HepG2 (cell line): ENCODE data around the gene NEDD4L. TPM values are rescaled to one million over a fixed set of nuclear protein-coding genes. Genes with fewer than 3 reads are reported as not detected.

ENCODE experiments used
- ARNT ChIP-seq: fragments of 450-650 bp; IDR thresholded peaks from 2 replicates; pipeline ENCODE4 v1.6.1; 2017
- ATAD3A ChIP-seq: sonication (generic); formaldehyde crosslinking; IDR thresholded peaks from 2 replicates; pipeline ENCODE4 v1.4.0; 2020; ENCODE audit warnings: missing genetic modification reagents
- DNMT1 ChIP-seq: sonication (generic); formaldehyde crosslinking; IDR thresholded peaks from 2 replicates; pipeline ENCODE4 v1.5.1; 2020; ENCODE audit warnings: mild to moderate bottlenecking, missing genetic modification reagents
- E2F1 ChIP-seq: sonication (generic); formaldehyde crosslinking; IDR thresholded peaks from 2 replicates; pipeline ENCODE4 v1.5.0; 2020; ENCODE audit warnings: missing genetic modification reagents
- HBP1 ChIP-seq: IDR thresholded peaks from 2 replicates; pipeline ENCODE4 v1.6.1; 2016; ENCODE audit warnings: low read depth, control low read depth
- HOXD1 ChIP-seq: sonication (generic); formaldehyde crosslinking; IDR thresholded peaks from 2 replicates; pipeline ENCODE4 v1.5.0; 2020; ENCODE audit warnings: missing genetic modification reagents
- JDP2 ChIP-seq: sonication (generic); formaldehyde crosslinking; IDR thresholded peaks from 2 replicates; pipeline ENCODE4 v1.8.1; 2022; ENCODE audit warnings: missing genetic modification reagents, borderline replicate concordance
- MAX ChIP-seq: IDR thresholded peaks from 2 replicates; pipeline ENCODE4 v1.6.1; 2012; ENCODE audit warnings: inconsistent platforms
- MTERF4 ChIP-seq: sonication (generic); formaldehyde crosslinking; IDR thresholded peaks from 2 replicates; pipeline ENCODE4 v1.8.0; 2023; ENCODE audit warnings: mild to moderate bottlenecking, missing genetic modification reagents
- NFRKB ChIP-seq: fragments of 450-650 bp; IDR thresholded peaks from 2 replicates; pipeline ENCODE4 v1.6.1; 2017
- NR2F2 ChIP-seq: IDR thresholded peaks from 2 replicates; pipeline ENCODE4 v1.6.1; 2012; ENCODE audit warnings: low read depth, inconsistent platforms, borderline replicate concordance
- NRL ChIP-seq: sonication (generic); formaldehyde crosslinking; IDR thresholded peaks from 2 replicates; pipeline ENCODE4 v1.5.0; 2020; ENCODE audit warnings: missing genetic modification reagents, mild to moderate bottlenecking, moderate library complexity, borderline replicate concordance
- PCBP1 ChIP-seq: fragments of 200-400 bp; formaldehyde crosslinking; IDR thresholded peaks from 2 replicates; pipeline ENCODE4 v1.6.1; 2017; ENCODE audit warnings: mild to moderate bottlenecking, low read depth, low read length, borderline replicate concordance
- ZNF326 ChIP-seq: sonication (generic); formaldehyde crosslinking; IDR thresholded peaks from 2 replicates; pipeline ENCODE4 v1.4.0; 2020; ENCODE audit warnings: missing genetic modification reagents, borderline replicate concordance
- ZNF407 ChIP-seq: sonication (generic); formaldehyde crosslinking; IDR thresholded peaks from one replicate; pipeline ENCODE4 v1.5.1; 2020; ENCODE audit warnings: mild to moderate bottlenecking, missing genetic modification reagents; ENCODE audit errors: not compliant biosample characterization
- ZNF569 ChIP-seq: sonication (generic); formaldehyde crosslinking; IDR thresholded peaks from 2 replicates; pipeline ENCODE4 v1.5.0; 2020; ENCODE audit warnings: mild to moderate bottlenecking, missing genetic modification reagents, moderate library complexity, borderline replicate concordance
- ZNF619 ChIP-seq: sonication (generic); formaldehyde crosslinking; IDR thresholded peaks from 2 replicates; pipeline ENCODE4 v1.4.0; 2020; ENCODE audit warnings: mild to moderate bottlenecking, missing genetic modification reagents
- ZNF703 ChIP-seq: sonication (generic); formaldehyde crosslinking; IDR thresholded peaks from 2 replicates; pipeline ENCODE4 v1.5.1; 2020; ENCODE audit warnings: missing genetic modification reagents, mild to moderate bottlenecking, moderate library complexity, borderline replicate concordance
- polyA plus RNA-seq, 8 experiments: library from polyadenylated mRNA; depleted of rRNA in 3 of 8; stranded (reverse) in 7 of 8; unstranded in 1 of 8; fragments of >200 nt; fragmentation: Illumina TruSeq in 4 of 8; extraction: Trizol in 4 of 8; gene quantifications; 2 replicates each; pipeline versions ENCODE4 v1.2.1 to v1.2.3, GENCODE V29; 2011 to 2016; ENCODE audit warnings: low read depth in 4 of 8, missing spikeins in 1 of 8, mixed read lengths in 1 of 8; ENCODE audit not compliant: insufficient read depth in 1 of 8
- total RNA-seq, 5 experiments: library from RNA; depleted of rRNA; stranded (reverse); fragments of >200 nt; fragmentation: Illumina TruSeq; extraction: Trizol; gene quantifications; 2 replicates each; pipeline ENCODE4 v1.2.3, GENCODE V29; 2016; ENCODE audit warnings: low read depth in 1 of 5

The NEDD4L gene
- total and polyA plus RNA-seq, 2 of the 13 experiments (the other 11 are each of a cell fraction or from before 2014, with no cell fraction given): 168 to 390 TPM

GRCh38 chr18:58407649-58408407, 363.8 kb downstream of the NEDD4L start (continued):
- TF ChIP-seq MTERF4 (CRISPR knock-in tag): no peak
- no peak for TF ChIP-seq DNMT1 (CRISPR knock-in tag)
- TF ChIP-seq PCBP1: no peak
- no peak for TF ChIP-seq E2F1 (CRISPR knock-in tag)
- no peak for TF ChIP-seq ZNF326 (CRISPR knock-in tag)
- TF ChIP-seq JDP2 (CRISPR knock-in tag): no peak; the same call in 1 of the 2 replicates
- TF ChIP-seq HOXD1 (CRISPR knock-in tag): peak; percentile 91
- TF ChIP-seq NR2F2: no peak
- no peak for TF ChIP-seq ZNF569 (CRISPR knock-in tag)
- peak; percentile 60; the same call in 1 of the 2 replicates for TF ChIP-seq NRL (CRISPR knock-in tag)
- no peak for TF ChIP-seq MAX
- TF ChIP-seq ATAD3A (CRISPR knock-in tag): no peak
- TF ChIP-seq ZNF619 (CRISPR knock-in tag): no peak
- no peak; the same call in 1 of the 2 replicates for TF ChIP-seq ARNT
- no peak for TF ChIP-seq ZNF407 (CRISPR knock-in tag)
- TF ChIP-seq NFRKB: no peak
- peak; percentile 98; the same call in 1 of the 2 replicates for TF ChIP-seq ZNF703 (CRISPR knock-in tag)
- TF ChIP-seq HBP1 (CRISPR knock-in tag): 0 out of 2 replicates have a peak, but pooled peaks have one; percentile 27
